ENCODE data around the gene PSAP.

The PSAP gene

GRCh38 chr10:71766717-71767419 lies 84.2 kb downstream of the PSAP start:
- H3K79me2 ChIP-seq (ENCODE audit: insufficient read depth, low read length) = no peaks in the 10 kb centered on the region
- no peaks in the 10 kb centered on the region for H3F3A ChIP-seq (ENCODE audit: insufficient read depth)
- no peaks in the 10 kb centered on the region for H3K9me2 ChIP-seq (replicated peaks; ENCODE audit: insufficient read depth, low read length)
- H3K27ac ChIP-seq (ENCODE audit: low read depth, low read length) = no peak overlapping the region
- TF ChIP-seq CTCF (IDR thresholded peaks at IDR 0.05; ENCODE audit: insufficient read depth, low read length, poor library complexity, severe bottlenecking) (no peak), EZH2phosphoT487 (conservative IDR thresholded peaks at IDR 0.05; ENCODE audit: low read length) (no peak)
- H3K4me3 ChIP-seq (ENCODE audit: insufficient read depth, low read length, poor library complexity, severe bottlenecking) = no peak overlapping the region
- H3K36me3 ChIP-seq (ENCODE audit: low read length) = no peaks in the 10 kb centered on the region
- H3K9ac ChIP-seq (ENCODE audit: low read length) = no peak overlapping the region
- H3K4me2 ChIP-seq (ENCODE audit: low read depth, low read length, poor library complexity, severe bottlenecking) = no peak overlapping the region
- H4K20me1 ChIP-seq (ENCODE audit: low read depth, low read length) = no peaks in the 10 kb centered on the region
- H3K9me3 ChIP-seq (ENCODE audit: insufficient read depth, low read length) = no peaks in the 10 kb centered on the region
- no peak overlapping the region for H2AFZ ChIP-seq (ENCODE audit: low read depth, low read length, severe bottlenecking)
- no peaks in the 10 kb centered on the region for H3K27me3 ChIP-seq (ENCODE audit: low read length)

All from SU-DHL-6 (cell line).